H9 (cell line): ENCODE results near the gene CBLB. TPM values are rescaled to one million over a fixed set of nuclear protein-coding genes. Genes with fewer than 3 reads are reported as not detected.

ENCODE experiments used
- DNase-seq: peaks from one replicate; pipeline ENCODE4 v3.0.0-alpha.2; 2017
- H2AFZ ChIP-seq: one replicate; pipeline ENCODE4 v1.6.1; 2013; ENCODE audit warnings: mild to moderate bottlenecking, low read length, control low read depth, moderate library complexity
- H2AK5ac ChIP-seq: 2 replicates; pipeline ENCODE4 v1.6.1; 2013; ENCODE audit warnings: low read length, control low read depth, mixed read lengths; ENCODE audit not compliant: insufficient read length
- H2BK120ac ChIP-seq: one replicate; pipeline ENCODE4 v1.6.1; 2013; ENCODE audit warnings: low read depth, mild to moderate bottlenecking, low read length, control low read depth, inconsistent platforms; ENCODE audit not compliant: poor library complexity, severe bottlenecking
- H2BK12ac ChIP-seq: 2 replicates; pipeline ENCODE4 v1.6.1; 2013; ENCODE audit warnings: low read length, control low read depth, mixed read lengths, low read depth; ENCODE audit not compliant: insufficient read length
- H2BK15ac ChIP-seq: 2 replicates; pipeline ENCODE4 v1.6.1; 2013; ENCODE audit warnings: low read depth, low read length, control low read depth
- H2BK20ac ChIP-seq: one replicate; pipeline ENCODE4 v1.6.1; 2013; ENCODE audit warnings: low read depth, mild to moderate bottlenecking, low read length, control low read depth, inconsistent platforms; ENCODE audit not compliant: poor library complexity, severe bottlenecking
- H2BK5ac ChIP-seq: 2 replicates; pipeline ENCODE4 v1.6.1; 2013; ENCODE audit warnings: low read length, control low read depth, mixed read lengths; ENCODE audit not compliant: insufficient read length
- H3K14ac ChIP-seq: 2 replicates; pipeline ENCODE4 v1.6.1; 2013; ENCODE audit warnings: low read length, control low read depth; ENCODE audit not compliant: insufficient read depth
- H3K18ac ChIP-seq: 2 replicates; pipeline ENCODE4 v1.6.1; 2013; ENCODE audit warnings: low read depth, mild to moderate bottlenecking, mixed read lengths, low read length, control low read depth; ENCODE audit not compliant: insufficient read length
- H3K23ac ChIP-seq: 2 replicates; pipeline ENCODE4 v1.6.1; 2013; ENCODE audit warnings: low read length, control low read depth, mixed read lengths, low read depth; ENCODE audit not compliant: insufficient read length
- H3K23me2 ChIP-seq: 2 replicates; pipeline ENCODE4 v1.6.1; 2013; ENCODE audit warnings: low read depth, mild to moderate bottlenecking, mixed read lengths, low read length, control low read depth; ENCODE audit not compliant: insufficient read length, poor library complexity, severe bottlenecking
- H3K27ac ChIP-seq: 2 replicates; pipeline ENCODE4 v1.5.1; 2013; ENCODE audit warnings: low read length, control low read depth, mixed read lengths, low read depth; ENCODE audit not compliant: insufficient read length
- H3K27me3 ChIP-seq: 2 replicates; pipeline ENCODE4 v1.6.1; 2013; ENCODE audit warnings: low read length, control low read depth, inconsistent platforms; ENCODE audit not compliant: insufficient read depth
- H3K4ac ChIP-seq: 2 replicates; pipeline ENCODE4 v1.6.1; 2013; ENCODE audit warnings: low read depth, mild to moderate bottlenecking, control low read depth, inconsistent platforms, low read length, moderate library complexity
- H3K4me1 ChIP-seq: 2 replicates; pipeline ENCODE4 v1.6.1; 2013; ENCODE audit warnings: low read length, control low read depth, inconsistent platforms; ENCODE audit not compliant: insufficient read depth
- H3K4me2 ChIP-seq: 2 replicates; pipeline ENCODE4 v1.6.1; 2013; ENCODE audit warnings: low read length, control low read depth, mixed read lengths; ENCODE audit not compliant: insufficient read length, insufficient read depth
- H3K56ac ChIP-seq: 2 replicates; pipeline ENCODE4 v1.6.1; 2013; ENCODE audit warnings: low read depth, mild to moderate bottlenecking, mixed read lengths, low read length, control low read depth; ENCODE audit not compliant: insufficient read length
- H3K79me1 ChIP-seq: 2 replicates; pipeline ENCODE4 v1.6.1; 2013; ENCODE audit warnings: low read depth, mild to moderate bottlenecking, moderate library complexity, low read length, control low read depth, inconsistent platforms; ENCODE audit not compliant: insufficient read depth, poor library complexity, severe bottlenecking
- H3K79me2 ChIP-seq: 2 replicates; pipeline ENCODE4 v1.6.1; 2013; ENCODE audit warnings: low read length, control low read depth, inconsistent platforms; ENCODE audit not compliant: insufficient read depth
- H3K9ac ChIP-seq: 2 replicates; pipeline ENCODE4 v1.6.1; 2013; ENCODE audit warnings: low read length, control low read depth, mixed read lengths; ENCODE audit not compliant: insufficient read length; ENCODE audit errors: extremely low read depth
- H3K9me3 ChIP-seq: one replicate; pipeline ENCODE4 v1.6.1; 2013; ENCODE audit warnings: low read depth, low read length, inconsistent platforms; ENCODE audit not compliant: control insufficient read depth
- H3T11ph ChIP-seq: one replicate; pipeline ENCODE4 v1.6.1; 2013; ENCODE audit warnings: mild to moderate bottlenecking, low read length, control low read depth, inconsistent platforms
- H4K20me1 ChIP-seq: one replicate; pipeline ENCODE4 v1.6.1; 2013; ENCODE audit not compliant: control insufficient read depth, insufficient read length, insufficient read depth
- H4K5ac ChIP-seq: 2 replicates; pipeline ENCODE4 v1.6.1; 2013; ENCODE audit warnings: low read depth, mild to moderate bottlenecking, mixed read lengths, low read length, control low read depth; ENCODE audit not compliant: insufficient read length
- H4K8ac ChIP-seq: replicated peaks from 2 replicates; pipeline ENCODE4 v1.6.1; 2013; ENCODE audit warnings: low read length, control low read depth, mixed read lengths, low read depth; ENCODE audit not compliant: insufficient read length
- H4K91ac ChIP-seq: 2 replicates; pipeline ENCODE4 v1.6.1; 2013; ENCODE audit warnings: low read depth, mild to moderate bottlenecking, moderate library complexity, mixed read lengths, low read length, control low read depth; ENCODE audit not compliant: insufficient read length
- H3K27ac Mint-ChIP-seq, 3 experiments: 2 replicates in 2 of 3; 3 replicates in 1 of 3; pipeline ENCODE4 v1.8.0; 2020 to 2021; ENCODE audit warnings: mixed read lengths in 3 of 3, mild to moderate bottlenecking in 1 of 3, moderate library complexity in 1 of 3
- H3K27me3 Mint-ChIP-seq: 2 replicates; pipeline ENCODE4 v1.8.0; 2021; ENCODE audit warnings: low read depth, mild to moderate bottlenecking, moderate library complexity, mixed read lengths
- H3K36me3 Mint-ChIP-seq, 3 experiments: 2 replicates in 2 of 3; 3 replicates in 1 of 3; pipeline ENCODE4 v1.8.0; 2020 to 2021; ENCODE audit warnings: low read depth in 3 of 3, mixed read lengths in 3 of 3; ENCODE audit not compliant: insufficient read depth in 1 of 3
- H3K4me1 Mint-ChIP-seq, 2 experiments: 2 replicates each; pipeline ENCODE4 v1.8.0; 2020; ENCODE audit warnings: mixed read lengths in 2 of 2
- H3K4me3 Mint-ChIP-seq, 2 experiments: 2 replicates in 1 of 2; 3 replicates in 1 of 2; pipeline ENCODE4 v1.8.0; 2020 to 2021; ENCODE audit warnings: mild to moderate bottlenecking in 2 of 2, mixed read lengths in 2 of 2, moderate library complexity in 1 of 2
- H3K9me3 Mint-ChIP-seq, 2 experiments: 2 replicates in 1 of 2; 3 replicates in 1 of 2; pipeline ENCODE4 v1.8.0; 2020; ENCODE audit warnings: mild to moderate bottlenecking in 2 of 2, mixed read lengths in 2 of 2, moderate library complexity in 1 of 2
- WGBS: extraction: QIAGEN DNeasy Blood & Tissue Kit; methylation state at CpG from one replicate; pipeline ENCODE4 v1.1.7; 2013; ENCODE audit warnings: missing lambda C conversion rate, low lambda C conversion rate, mixed read lengths; ENCODE audit not compliant: insufficient read length; ENCODE audit errors: extremely low coverage; 5-methylcytosine and 5-hydroxymethylcytosine counted together
- total RNA-seq: library from RNA; stranded (reverse); gene quantifications from 2 replicates; pipeline ENCODE4 v1.2.1, GENCODE V29; 2021
- TF ChIP-seq, protein P1 (sequence below): fragments of 200-600 bp; sonication (generic); conservative IDR thresholded peaks from 3 replicates; pipeline ENCODE4 v1.8.0; 2021; ENCODE audit warnings: antibody characterized with exemption, mild to moderate bottlenecking

CBLB gene
- total RNA-seq, 1 experiment from 2014 or later: 25.7 TPM

DNA sequence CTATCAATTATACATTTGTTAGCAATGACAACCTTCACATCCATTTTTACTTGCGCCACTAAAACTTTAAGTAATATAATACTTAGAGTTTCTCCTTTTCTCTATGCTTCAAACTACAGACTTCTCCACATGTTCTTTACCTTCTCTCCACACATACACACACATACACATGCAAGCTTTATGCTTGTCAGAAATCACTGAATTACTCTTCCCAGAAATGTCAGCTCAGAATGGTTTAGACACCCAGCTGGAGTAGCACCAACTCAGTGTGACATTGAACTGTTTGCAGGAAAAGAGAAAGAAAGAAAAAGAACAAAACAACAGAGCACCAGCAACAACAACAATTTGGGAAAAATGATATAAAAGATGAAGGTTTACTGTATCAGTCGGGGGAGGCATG is 20.9 kb downstream of the CBLB start:
- no CpG with 5 or more reads among the region's 2 CpGs for WGBS
- Histone ChIP-seq H2BK15ac (no peak overlapping the region), H3K14ac (no peak overlapping the region), H3K23me2 (no peaks in the 10 kb centered on the region), H2BK120ac (no peak overlapping the region), H4K20me1 (no peaks in the 10 kb centered on the region), H3K9ac (no peak overlapping the region), H4K8ac (no peak overlapping the region), H3K27ac (no peak overlapping the region), H3K79me2 (no peaks in the 10 kb centered on the region), H4K5ac (no peak overlapping the region), H2AFZ (no peak overlapping the region), H2AK5ac (no peak overlapping the region), H3K79me1 (no peaks in the 10 kb centered on the region), H3K18ac (no peak overlapping the region), H3K4me1 (no peaks in the 10 kb centered on the region), H3T11ph (no peak overlapping the region), H3K23ac (no peak overlapping the region), H4K91ac (no peak overlapping the region), H3K4ac (no peak overlapping the region), H3K56ac (no peak overlapping the region), H2BK12ac (no peak overlapping the region), H3K4me2 (no peak overlapping the region), H3K9me3 (no peaks in the 10 kb centered on the region), H3K27me3 (no peaks in the 10 kb centered on the region), H2BK5ac (no peak overlapping the region), H2BK20ac (no peak overlapping the region)
- Mint-ChIP-seq H3K27me3 (no peaks in the 10 kb centered on the region), H3K9me3 (no peaks in the 10 kb centered on the region), H3K4me3 (no peak overlapping the region), H3K36me3 (peaks cover 6 to 12% (median 8%) of the 10 kb centered on the region in 3 experiments; a peak in 6 of 7 replicates), H3K27ac (peak overlapping the region in 1 of 3 experiments; percentile 25; a peak in 2 of 7 replicates), H3K4me1 (peaks cover 3 to 20% of the 10 kb centered on the region in 2 experiments)
- TF ChIP-seq, protein P1, sequence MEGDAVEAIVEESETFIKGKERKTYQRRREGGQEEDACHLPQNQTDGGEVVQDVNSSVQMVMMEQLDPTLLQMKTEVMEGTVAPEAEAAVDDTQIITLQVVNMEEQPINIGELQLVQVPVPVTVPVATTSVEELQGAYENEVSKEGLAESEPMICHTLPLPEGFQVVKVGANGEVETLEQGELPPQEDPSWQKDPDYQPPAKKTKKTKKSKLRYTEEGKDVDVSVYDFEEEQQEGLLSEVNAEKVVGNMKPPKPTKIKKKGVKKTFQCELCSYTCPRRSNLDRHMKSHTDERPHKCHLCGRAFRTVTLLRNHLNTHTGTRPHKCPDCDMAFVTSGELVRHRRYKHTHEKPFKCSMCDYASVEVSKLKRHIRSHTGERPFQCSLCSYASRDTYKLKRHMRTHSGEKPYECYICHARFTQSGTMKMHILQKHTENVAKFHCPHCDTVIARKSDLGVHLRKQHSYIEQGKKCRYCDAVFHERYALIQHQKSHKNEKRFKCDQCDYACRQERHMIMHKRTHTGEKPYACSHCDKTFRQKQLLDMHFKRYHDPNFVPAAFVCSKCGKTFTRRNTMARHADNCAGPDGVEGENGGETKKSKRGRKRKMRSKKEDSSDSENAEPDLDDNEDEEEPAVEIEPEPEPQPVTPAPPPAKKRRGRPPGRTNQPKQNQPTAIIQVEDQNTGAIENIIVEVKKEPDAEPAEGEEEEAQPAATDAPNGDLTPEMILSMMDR: no peak
- DNase-seq: no peak
